Lung microvascular endothelial cell (primary cell): ENCODE data around the gene HDAC6. TPM values are rescaled to one million over a fixed set of nuclear protein-coding genes. Genes with fewer than 3 reads are reported as not detected.
A peak's percentile ranks its signal among the peaks of the same experiment; 100 is the strongest.
"Not testable (repeated sequence)": the region's sequence is repeated elsewhere in the genome, so short reads cannot be mapped to it uniquely, and the experiment has no call there.

Source experiments
- DNase-seq, 2 donors: peaks; one replicate each; pipeline versions ENCODE4 v3.0.0 to v3.0.0-alpha.2; 2010; ENCODE audit warnings: low read depth in 2 of 2
- total RNA-seq: library from RNA; depleted of rRNA; stranded (reverse); fragments of >200 nt; gene quantifications from 2 replicates; pipeline ENCODE4 v1.2.1, GENCODE V29; 2014

The HDAC6 gene
- total RNA-seq, 1 donor from 2014 or later, result 29.2 TPM

DNA sequence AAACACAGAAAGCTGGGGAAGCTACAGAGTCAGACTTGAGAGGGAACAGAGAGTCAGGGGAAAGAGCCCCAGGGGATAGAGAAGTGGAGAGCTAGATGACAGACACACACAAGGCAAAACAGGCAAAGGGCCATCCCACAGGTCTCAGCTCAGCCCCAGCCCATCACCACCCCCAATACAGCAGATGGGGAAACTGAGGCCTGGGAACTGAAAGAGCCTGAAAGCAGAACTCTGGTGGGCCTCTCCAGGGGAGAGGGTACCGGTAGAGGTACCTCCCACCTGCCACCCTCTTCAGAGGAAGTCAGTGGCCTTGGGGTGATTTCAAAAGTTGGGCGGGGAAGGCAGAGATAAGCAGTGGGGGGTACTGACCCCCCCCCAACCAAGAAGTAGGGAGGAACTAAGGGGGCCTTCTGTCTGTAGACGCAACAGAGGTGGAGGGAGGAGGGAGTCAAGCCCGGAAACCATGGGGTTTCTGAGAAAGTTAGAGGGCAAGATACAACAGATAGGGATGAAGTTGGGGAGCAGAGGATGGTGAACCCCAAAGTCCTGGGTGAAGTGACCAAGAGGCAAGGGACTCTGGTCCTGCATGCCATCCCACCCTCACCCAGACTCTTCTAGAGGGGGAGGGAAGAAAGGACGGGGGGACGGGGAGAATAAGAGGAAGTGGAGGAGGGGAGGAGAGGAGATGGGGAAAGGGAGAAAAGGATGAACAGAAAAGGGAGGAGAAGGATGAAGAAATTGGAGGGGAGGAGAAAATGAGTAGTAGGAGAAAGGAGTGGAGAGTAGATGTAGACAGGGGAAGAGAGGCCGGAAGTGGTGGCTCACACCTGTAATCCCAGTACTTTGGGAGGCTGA lies 12.3 kb upstream of the HDAC6 start:
- no peak for DNase-seq

GRCh38 chrX:48790477-48790876 lies 11.4 kb upstream of the HDAC6 start:
- DNase-seq, result no peak

GRCh38 chrX:48791063-48791820 lies 10.6 kb upstream of the HDAC6 start:
- no peak for DNase-seq

DNA sequence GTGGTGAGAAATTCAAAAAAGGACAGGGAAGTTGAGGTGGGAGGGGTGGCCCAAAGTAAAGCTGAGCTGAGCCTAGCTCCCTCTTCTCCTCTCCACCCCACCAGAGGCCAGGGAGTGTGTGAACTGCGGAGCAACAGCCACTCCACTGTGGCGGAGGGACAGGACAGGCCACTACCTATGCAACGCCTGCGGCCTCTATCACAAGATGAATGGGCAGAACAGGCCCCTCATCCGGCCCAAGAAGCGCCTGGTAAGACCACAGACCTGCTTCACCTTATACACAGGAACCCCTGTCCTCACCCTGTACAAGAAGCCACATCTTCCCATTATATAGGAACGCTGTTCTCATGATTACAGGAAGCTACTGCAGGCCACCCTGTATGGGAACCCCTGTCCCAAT lies 9.6 kb upstream of the HDAC6 start:
- DNase-seq, result no peak

DNA sequence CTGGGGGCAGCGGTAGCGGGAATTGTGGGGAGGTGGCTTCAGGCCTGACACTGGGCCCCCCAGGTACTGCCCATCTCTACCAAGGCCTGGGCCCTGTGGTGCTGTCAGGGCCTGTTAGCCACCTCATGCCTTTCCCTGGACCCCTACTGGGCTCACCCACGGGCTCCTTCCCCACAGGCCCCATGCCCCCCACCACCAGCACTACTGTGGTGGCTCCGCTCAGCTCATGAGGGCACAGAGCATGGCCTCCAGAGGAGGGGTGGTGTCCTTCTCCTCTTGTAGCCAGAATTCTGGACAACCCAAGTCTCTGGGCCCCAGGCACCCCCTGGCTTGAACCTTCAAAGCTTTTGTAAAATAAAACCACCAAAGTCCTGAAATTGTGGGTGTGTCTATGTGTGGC lies 7.9 kb upstream of the HDAC6 start:
- DNase-seq, result no peak

DNA sequence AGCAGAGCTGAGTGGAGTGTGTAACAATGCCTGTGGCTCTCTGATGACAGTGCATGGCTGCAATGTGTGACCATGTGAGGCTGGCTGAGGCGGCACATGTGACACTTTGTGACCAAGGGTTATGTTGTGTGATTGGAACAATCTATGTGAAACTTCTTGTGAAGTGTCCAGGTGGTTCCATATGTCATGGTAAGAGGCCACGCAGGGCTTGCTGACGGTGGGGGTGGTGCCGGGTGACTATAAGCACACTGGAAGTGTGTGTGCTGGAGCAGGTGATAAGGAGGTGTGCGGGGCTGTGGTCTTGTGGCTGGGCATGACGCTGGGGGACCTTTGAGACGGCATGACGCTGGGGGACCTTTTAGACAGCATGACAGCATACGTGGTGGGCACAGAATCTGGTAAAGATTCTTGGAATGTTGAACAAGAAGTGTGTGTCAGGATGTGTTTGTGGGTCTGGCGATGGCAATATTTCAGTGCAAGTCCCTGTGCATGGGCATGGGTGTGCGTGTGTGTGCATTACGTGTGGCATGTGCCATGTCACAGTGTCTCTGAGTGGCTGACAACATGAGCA lies 7.4 kb upstream of the HDAC6 start:
- DNase-seq, result no peak

- DNase-seq, result no peak
Measured at GRCh38 chrX:48794911-48795515, 6.9 kb upstream of the HDAC6 start.

DNA sequence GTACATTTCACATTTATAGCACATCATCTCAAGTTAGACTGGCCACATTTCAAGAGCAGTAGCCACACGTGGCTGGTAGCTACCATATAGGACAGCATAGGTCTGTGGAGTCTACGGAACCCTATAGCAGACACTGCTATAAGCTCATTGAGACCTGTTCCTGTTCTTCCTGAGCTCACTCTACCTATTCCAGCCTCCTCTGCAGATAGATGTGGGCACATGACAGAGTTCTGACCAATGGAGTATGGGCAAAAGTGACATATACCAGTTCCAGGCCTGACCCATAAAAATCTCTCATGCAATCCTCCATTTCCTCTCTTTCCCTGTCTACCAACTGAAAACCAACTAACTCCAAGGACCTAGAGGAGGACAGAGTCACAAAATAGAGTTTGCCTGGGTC lies 3.5 kb upstream of the HDAC6 start:
- no peak for DNase-seq

- no peak for DNase-seq
Measured at GRCh38 chrX:48800574-48801279, 1.1 kb upstream of the HDAC6 start.

DNA sequence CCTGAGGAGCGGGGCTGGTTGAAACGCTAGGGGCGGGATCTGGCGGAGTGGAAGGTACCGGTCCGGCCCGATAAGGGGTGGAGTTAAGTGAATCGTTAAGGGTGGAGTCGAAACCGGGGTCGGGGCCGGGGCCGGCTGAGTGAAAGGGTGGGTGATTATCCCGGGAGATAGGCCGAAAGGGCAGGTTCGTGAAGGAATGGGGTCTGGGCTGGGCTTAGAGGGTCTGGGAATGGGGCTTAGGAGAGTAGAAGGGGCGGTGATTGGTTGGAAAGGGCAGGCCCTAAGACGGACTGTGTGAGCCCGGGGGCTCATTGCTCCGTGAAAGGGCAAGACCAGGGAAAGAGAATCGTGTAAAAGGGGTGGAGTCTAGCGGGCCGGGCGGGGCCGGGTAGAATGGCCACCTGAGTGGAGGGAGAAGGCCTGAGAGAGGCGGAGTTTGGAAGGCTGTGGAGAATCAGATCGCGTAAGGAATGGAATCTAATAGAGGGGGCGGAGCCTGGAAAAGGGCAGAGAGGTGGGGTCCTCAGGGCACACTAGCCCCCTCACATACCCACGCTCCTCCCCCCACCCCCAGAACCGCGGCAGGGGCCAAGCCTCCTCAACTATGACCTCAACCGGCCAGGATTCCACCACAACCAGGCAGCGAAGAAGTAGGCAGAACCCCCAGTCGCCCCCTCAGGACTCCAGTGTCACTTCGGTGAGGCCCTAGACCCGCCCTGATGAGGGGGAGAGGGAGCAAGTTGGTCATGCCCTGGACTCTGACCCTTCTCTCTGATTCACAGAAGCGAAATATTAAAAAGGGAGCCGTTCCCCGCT lies 430 bp downstream of the HDAC6 start:
- DNase-seq, result peak; percentile 78 to 79

- peak in 1 of 2 donors; percentile 3 for DNase-seq
Measured at GRCh38 chrX:48802905-48803200, 986 bp downstream of the HDAC6 start.

DNA sequence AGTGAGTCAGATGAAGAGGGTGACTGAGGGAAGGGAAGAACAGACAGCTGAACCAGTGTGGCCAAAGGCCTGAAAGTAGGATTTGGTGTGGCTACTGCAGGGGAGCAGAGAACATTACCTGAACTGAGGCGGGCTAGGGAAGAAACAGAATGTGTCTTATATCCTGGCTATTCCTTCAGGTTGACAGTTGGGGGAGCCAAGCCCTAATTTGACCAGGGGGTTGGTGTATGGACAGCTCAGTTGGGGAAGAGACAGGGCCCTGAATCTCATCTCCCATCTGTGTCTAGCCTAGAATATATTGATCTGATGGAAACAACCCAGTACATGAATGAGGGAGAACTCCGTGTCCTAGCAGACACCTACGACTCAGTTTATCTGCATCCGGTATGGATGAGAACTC lies 4.2 kb downstream of the HDAC6 start:
- no peak for DNase-seq

DNA sequence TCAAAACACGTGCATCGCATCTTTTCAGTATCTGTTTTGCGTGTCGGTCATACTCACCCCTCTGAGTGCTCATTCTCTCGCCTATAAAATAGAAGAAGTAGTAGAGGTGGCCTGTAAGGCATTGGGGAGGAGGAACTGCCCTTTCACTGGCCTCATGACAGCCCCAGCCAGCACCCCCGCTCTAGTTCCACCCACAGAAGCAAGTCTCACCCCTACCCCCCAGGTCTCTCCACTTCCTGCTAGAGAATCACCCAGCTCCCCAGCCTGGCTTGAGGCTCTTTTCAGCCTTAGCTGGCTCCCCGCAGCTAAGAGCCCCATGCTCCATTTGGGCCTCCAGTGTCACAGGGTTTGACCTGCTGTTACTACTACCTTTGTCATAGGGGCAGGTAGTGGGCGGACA lies 11.8 kb downstream of the HDAC6 start:
- DNase-seq, result no peak

DNA sequence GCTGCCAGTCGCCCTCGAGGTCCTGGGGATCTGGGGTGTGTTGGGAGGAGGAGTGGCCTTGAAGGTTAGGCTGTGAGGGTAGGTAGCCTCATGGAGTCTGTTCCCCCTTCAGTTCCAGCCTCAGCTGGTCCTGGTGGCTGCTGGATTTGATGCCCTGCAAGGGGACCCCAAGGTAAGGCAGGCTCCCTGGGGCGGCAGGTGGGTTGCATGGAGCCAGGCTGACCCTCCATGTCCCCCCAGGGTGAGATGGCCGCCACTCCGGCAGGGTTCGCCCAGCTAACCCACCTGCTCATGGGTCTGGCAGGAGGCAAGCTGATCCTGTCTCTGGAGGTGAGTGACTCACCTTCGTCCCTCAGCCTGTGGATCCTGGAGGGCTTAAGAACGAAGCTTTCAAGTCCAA lies 12.9 kb downstream of the HDAC6 start:
- DNase-seq, result no peak

GRCh38 chrX:48815266-48815665 lies 13.4 kb downstream of the HDAC6 start:
- DNase-seq, result no peak

GRCh38 chrX:48816014-48816810 lies 14.3 kb downstream of the HDAC6 start:
- DNase-seq, result no peak

- no peak for DNase-seq
Measured at GRCh38 chrX:48818098-48818497, 16.2 kb downstream of the HDAC6 start.

DNA sequence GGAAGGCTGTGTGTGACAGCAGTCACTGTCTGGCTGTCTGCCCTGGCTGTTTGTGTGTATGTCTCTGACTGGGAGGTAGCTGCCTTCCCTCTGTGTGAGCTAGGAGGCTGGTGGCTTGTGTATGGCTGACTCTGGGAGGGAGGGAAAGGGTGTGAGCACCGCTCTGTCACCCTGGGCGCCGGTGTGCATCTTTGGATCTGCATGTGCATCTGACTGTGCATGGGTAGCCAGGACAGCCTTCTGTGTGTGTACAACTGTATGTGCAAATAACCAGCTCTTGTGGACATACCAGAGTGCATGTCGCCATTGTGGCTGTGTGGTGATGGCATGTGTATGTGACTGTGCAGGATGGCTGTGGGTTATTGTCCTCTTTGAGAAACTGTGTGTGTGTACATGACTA lies 17.0 kb downstream of the HDAC6 start:
- DNase-seq, result no peak

GRCh38 chrX:48819394-48819793 lies 17.5 kb downstream of the HDAC6 start:
- DNase-seq, result not testable (repeated sequence)

GRCh38 chrX:48823053-48823452 lies 21.2 kb downstream of the HDAC6 start:
- DNase-seq, result no peak
